GM19463 (cell line): ENCODE data around the gene B4GALT2.
A peak's percentile ranks its signal among the peaks of the same experiment; 100 is the strongest.

ENCODE experiments used
- ATAC-seq: cut with Tn5 transposase; IDR thresholded peaks from one replicate; pipeline ENCODE4 v1.9.1; 2021; ENCODE audit warnings: mild to moderate bottlenecking, moderate library complexity; ENCODE audit not compliant: unreplicated experiment

The B4GALT2 gene

GRCh38 chr1:43983253-43983899 lies 4.4 kb downstream of the B4GALT2 start:
- ATAC-seq: no peak

GRCh38 chr1:43984855-43985254 lies 5.8 kb downstream of the B4GALT2 start:
- ATAC-seq: no peak

- ATAC-seq: no peak
Measured at GRCh38 chr1:43985984-43986595, 7.1 kb downstream of the B4GALT2 start.

GRCh38 chr1:43986712-43987111 lies 7.7 kb downstream of the B4GALT2 start:
- no peak for ATAC-seq

- no peak for ATAC-seq
Measured at GRCh38 chr1:43987159-43987902, 8.3 kb downstream of the B4GALT2 start.

GRCh38 chr1:43990271-43991199 lies 11.5 kb downstream of the B4GALT2 start:
- no peak for ATAC-seq

- no peak for ATAC-seq
Measured at GRCh38 chr1:43991200-43991475, 12.1 kb downstream of the B4GALT2 start.

- ATAC-seq: peak; percentile 81
Measured at GRCh38 chr1:43991476-43992231, 12.6 kb downstream of the B4GALT2 start, which contains the start of gene CCDC24. Gene CCDC24 (plus strand): TSS chr1:43991599. CDS start chr1:43991879, 280 bp downstream.

- no peak for ATAC-seq
Measured at GRCh38 chr1:43992232-43992995, 13.4 kb downstream of the B4GALT2 start.

- ATAC-seq: no peak
Measured at GRCh38 chr1:43993206-43993914, 14.3 kb downstream of the B4GALT2 start.

GRCh38 chr1:43994071-43994470 lies 15.1 kb downstream of the B4GALT2 start:
- no peak for ATAC-seq

- no peak for ATAC-seq
Measured at GRCh38 chr1:43994794-43995790, 16.1 kb downstream of the B4GALT2 start.

GRCh38 chr1:43995984-43996732 lies 17.1 kb downstream of the B4GALT2 start:
- no peak for ATAC-seq

GRCh38 chr1:43996733-43997115 lies 17.7 kb downstream of the B4GALT2 start:
- no peak for ATAC-seq

- ATAC-seq: no peak
Measured at GRCh38 chr1:43997295-43997999, 18.4 kb downstream of the B4GALT2 start.

GRCh38 chr1:43998000-43998378 lies 19.0 kb downstream of the B4GALT2 start:
- no peak for ATAC-seq

GRCh38 chr1:43999455-43999854 lies 20.4 kb downstream of the B4GALT2 start:
- no peak for ATAC-seq
